GM18519 (cell line): Measurements from ENCODE around the gene HSP90AB1.

Experiments used
- ATAC-seq: cut with Tn5 transposase; IDR thresholded peaks from one replicate; pipeline ENCODE4 v1.9.1; 2021; ENCODE audit warnings: mild to moderate bottlenecking, moderate library complexity; ENCODE audit not compliant: unreplicated experiment, low FRiP score

Gene HSP90AB1

GRCh38 chr6:44253307-44254101 lies 6.6 kb downstream of the HSP90AB1 start:
- no peak for ATAC-seq

DNA sequence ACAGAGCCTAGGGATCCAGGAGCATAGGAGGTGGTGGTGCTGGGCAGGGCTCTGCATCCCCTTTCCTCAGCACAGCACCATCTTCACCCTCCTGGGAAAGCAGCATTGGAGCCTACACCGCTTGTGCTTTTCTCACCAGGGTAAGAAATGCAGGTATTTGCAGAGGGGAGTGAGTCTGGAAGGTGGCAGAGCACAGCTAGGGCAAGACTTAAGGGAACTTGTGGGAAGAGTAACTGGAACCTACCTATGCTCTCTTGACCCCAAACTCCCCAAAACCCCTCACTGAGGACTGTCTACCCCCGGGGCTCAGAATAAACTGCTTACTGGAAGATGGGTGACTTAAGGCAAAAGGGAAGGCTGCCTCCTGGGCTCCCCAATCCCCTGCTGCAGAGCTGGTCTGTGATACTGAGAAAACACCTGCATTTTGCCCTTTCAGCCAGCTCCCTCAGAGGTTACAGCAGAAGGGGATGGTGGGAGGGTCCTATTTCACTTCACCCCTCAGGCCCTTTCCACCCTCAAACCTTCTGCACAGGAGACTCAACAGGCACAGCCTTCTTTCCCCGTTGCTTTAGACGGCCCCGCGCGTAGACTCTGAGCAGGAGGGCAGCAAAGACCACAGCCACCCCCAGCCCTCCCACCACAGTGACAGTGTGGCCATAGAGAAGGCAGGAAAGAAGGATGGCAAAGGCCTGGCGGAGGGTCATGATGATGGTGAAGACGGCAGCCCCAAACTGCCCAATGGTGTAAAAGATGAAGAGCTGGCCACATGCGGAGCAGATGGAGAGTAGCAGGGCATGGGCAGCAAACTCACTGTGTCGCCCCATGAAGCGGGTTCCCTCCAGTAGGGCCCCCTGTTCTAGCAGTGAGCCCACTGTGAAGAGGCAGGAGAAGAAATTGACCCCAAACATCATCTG lies 7.5 kb downstream of the HSP90AB1 start:
- ATAC-seq: no peak

- no peak for ATAC-seq
These were observed 8.4 kb downstream of the HSP90AB1 start for GRCh38 chr6:44255105-44255808.

- no peak for ATAC-seq
These were observed 9.2 kb downstream of the HSP90AB1 start for GRCh38 chr6:44255871-44256774.

- no peak for ATAC-seq
These were observed 9.8 kb downstream of the HSP90AB1 start for GRCh38 chr6:44256775-44257024.

DNA sequence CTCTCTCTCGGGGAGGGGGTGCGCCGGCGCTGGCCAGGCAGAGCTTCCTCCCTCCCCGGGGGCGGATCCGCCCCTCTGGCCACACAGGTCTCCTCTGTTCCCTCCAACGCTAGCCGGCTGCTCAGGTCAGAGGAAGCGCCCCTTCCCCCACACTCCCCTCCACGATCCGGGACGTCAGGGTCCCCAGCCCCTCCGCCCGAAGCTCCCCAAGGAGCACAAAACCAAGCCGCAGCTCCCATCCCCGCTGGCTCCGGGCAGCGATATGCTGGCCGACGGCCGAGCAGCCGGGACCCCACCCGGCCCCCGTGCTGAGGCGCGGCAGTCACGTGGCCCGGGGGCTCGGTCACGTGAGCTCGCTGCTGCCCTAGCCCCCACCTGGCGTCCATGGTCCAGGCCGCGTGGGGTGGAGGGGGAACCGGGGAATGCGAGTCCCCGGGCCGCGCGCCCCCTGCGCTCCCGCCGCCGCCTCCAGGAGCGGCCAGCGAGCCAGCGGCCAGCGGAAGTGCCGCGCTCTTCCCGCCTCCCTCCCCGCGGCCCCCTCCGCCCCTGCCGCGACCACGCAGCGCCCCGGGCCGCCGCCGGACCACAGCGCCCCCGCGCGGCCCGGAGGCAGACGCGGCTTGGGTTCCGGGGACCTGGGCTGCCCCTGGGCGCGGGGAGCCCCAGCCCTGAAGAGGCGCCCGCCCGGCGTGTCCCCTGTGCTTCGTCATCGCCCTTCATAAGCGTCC lies 10.3 kb downstream of the HSP90AB1 start, which contains the start of gene SLC35B2:
Gene SLC35B2, minus strand, starts transcription at position 504 of the 728 bp plus-strand sequence. Its CDS starts 118 bp downstream, at position 386.
- ATAC-seq: peak; percentile 30

DNA sequence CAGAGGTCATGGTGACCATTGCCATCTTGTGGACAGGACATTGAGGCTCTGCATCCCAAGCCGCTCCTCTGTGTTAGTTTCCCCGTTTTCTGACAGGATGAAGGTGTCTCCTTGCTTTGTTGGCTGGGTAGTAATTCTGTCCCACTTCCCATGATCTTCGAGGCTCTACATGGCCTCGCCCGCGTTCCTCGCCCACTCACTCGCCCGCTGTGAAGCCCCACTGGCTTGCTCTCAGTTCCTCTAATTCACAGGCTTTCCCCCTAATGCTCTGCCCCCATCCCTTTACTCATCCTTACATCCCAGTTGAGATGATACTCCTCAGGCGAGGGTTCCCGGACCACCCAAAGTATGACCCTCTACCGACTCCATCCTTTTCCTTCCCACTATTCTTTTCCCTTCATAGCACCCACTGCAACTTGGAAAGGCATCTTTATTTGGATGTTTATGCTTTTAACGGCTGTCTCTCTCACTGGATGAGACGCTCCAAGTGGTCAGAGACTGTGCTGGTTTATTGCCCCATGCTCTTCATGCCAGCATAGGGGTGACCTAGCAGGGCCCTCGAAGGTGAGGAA lies 10.9 kb downstream of the HSP90AB1 start:
- peak; percentile 9 for ATAC-seq

GRCh38 chr6:44258325-44258863 lies 11.5 kb downstream of the HSP90AB1 start:
- ATAC-seq: no peak

DNA sequence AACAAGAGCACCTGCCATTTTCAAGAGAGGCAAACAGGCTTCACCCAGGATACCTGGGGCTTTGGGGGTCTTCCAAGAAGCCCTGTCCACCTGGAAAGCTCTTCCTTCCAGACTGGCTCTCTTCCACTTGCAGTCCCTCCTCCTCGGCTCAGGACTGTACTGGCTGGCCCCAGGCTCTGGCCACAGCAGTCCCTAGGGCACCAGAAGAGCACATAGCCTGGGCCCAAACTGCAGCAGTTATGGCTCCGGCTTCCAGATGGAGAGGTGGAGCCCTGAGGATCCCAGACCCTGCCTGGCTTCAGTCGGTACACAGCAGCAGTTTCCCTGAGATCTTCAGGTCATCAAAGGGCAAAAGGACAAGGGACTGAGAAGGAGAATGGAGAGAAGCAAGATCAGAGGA lies 12.0 kb downstream of the HSP90AB1 start:
- ATAC-seq: no peak

GRCh38 chr6:44260011-44260410 lies 13.1 kb downstream of the HSP90AB1 start:
- ATAC-seq: no peak

DNA sequence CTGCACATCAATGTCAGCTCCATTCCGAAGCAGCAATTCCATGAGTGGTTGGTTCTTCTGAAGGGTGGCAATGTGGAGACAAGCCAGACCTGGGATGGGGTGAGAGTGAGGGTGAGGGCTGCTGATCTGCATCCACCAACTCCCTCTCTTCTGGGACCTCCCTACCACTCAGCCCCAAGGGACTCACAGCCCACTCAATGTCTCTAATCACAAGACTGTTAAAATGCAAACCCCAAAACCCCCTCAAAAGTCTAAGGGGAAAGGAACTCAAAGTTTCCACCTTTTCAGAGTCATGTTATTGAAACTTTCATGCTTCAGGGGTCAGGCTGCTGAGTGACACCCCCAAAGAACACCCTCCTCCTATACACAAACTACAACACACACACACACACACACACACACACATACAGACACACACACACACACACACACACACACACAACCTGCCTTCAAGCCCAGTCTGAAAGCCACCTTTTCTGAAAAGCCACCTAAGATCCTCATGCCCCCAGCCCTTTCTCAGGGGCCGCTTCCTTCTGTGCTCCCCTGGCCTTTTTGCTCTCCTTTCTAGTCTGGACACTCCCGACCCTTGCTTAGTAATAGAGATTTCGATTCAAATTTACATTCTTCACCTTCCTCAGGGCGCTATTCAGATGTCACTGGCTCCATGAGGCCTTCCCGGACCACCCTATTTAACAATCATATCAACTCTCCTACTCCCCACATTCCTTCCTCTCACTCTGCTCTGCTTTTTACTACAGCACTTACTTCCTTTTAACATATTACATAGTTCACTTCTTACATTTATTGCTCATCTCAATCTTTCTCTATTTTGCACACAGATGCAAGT lies 13.8 kb downstream of the HSP90AB1 start:
- ATAC-seq: no peak

DNA sequence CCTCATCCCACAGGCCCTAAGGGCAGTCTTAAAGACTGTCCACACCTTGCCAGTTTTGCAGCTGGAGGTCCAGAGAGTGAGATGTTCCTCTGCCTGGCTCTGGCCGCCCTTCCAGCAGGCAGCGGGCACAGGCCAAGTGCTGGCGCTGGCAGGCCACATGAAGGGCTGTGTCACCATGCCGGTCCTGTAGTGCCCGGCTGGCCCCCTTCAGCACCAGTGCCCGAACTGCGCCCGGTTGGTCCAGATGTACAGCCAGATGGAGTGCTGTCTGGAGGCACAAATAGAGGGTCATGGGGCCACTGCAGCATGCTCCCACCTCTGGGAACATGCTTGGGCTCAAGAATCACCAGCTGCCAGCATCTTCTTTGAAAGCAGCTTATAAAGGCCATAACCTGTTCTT lies 14.7 kb downstream of the HSP90AB1 start:
- no peak for ATAC-seq

DNA sequence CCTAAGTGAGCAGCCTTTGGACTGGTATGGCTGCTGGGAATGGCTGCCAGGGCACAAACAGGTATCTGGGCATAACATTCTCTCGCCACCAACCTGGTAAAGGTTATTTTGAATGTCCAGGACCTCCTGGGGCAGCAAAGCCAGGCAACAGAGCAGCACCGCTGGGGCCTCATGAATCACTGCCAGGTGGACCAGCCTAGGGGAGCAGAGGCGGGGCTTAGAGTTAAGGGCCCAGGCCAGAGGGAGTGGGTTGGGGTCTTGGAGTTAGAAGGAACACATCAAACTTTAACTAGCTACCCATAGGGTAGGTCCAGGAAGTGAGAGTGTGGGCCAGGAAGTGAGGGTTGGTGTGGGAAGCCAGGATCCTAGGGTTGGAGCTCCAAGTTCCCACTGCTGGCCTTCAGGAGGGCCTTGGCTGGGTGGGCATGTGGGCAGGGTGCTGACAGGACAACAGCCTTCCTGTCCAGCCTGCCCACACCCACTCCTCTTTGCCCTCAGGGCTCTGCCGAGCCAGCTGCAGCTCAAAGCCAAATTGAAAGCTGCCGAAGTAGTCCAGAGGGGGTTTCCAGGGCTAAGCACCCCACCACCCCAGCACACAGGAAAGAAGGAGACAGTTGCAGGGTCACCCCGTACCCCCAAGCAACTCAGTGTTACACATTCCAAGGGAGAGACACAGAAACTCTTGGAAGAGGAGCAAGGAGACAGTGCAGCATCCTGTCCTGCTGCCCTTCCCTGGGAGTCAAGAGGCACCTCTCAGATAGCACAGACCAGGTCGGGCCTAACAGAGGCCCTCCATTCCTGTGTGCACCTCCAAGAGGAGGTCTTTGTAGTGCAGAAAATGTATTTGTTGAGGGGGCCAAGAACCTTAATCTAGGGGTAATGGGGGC lies 15.8 kb downstream of the HSP90AB1 start:
- ATAC-seq: no peak

- no peak for ATAC-seq
These were observed 16.6 kb downstream of the HSP90AB1 start for GRCh38 chr6:44263354-44264100.

DNA sequence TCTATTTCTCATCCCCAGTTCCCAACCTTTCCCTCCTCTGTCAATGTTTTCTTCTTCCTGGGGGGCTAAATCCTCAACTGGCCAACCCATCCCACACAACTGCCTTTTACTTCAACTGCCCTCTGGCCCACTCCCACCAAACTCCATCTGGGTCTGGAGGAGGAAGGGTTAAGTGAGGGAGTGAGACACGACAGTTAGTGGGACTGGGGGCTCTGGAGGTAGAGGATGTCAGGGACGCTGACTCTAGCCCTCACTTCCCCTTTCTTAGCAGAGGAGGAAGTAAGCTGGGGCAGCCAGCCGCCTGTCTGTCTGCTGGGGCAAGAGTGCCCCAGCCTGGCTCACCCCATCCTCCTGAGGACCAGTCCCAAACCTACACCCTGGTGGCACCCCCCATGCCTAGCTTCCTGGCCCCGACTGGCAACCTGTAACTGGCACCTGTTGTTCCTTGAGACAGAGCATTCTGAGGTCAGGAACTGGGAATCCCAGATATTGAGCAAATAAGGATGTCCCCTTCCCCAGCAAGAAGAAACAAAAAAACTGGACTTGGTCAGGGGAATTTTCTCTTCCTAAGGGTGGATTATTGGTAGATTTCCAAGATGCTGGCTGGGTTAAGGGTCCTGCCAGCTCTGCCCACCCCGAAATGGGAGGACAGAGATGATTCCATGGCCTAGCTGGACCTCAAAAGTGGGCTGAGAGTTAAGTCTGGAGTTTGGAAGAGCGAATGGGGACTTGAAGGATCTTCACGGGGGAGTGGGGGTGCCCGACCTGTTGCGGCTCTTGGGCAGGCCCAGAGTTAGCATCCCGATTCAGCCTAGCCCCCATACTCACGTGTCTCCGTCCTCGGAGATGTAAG lies 17.5 kb downstream of the HSP90AB1 start:
- ATAC-seq: no peak
